ENCODE measurements around the gene COA8. TPM values are rescaled to one million over a fixed set of nuclear protein-coding genes. Genes with fewer than 3 reads are reported as not detected.

The COA8 gene
- total RNA-seq, 4 donors from 2014 or later = 26.8 to 46.1 (median 37.6) TPM

- H3K9me3 ChIP-seq = no peaks in the 10 kb centered on the region
- WGBS = 48% methylated on average over 14 of the region's 23 CpGs
- TF ChIP-seq CTCF (IDR thresholded peaks at IDR 0.05) (peak; percentile 14 to 20 (median 18)), POLR2AphosphoS5 (IDR thresholded peaks at IDR 0.05) (peak; percentile 76 to 84), EP300 (IDR thresholded peaks at IDR 0.05) (no peak)
- intact Hi-C loops (cut with DNase I) = no loop called here
- peak overlapping the region; percentile 43 to 50 (median 47) for H3K4me3 ChIP-seq
- no peaks in the 10 kb centered on the region for H3K27me3 ChIP-seq
- peaks cover 0 to 59% (median 27%) of the 10 kb centered on the region in 4 donors for H3K36me3 ChIP-seq
- no peak for DNase-seq (ENCODE audit: extremely low spot score)
- H3K4me1 ChIP-seq = peaks cover 33 to 98% (median 94%) of the 10 kb centered on the region in 4 donors
- H3K27ac ChIP-seq (replicated peaks in 1 of 4) = peak overlapping the region; percentile 93 to 97 (median 94)
These were observed 29.4 kb upstream of the COA8 start for GRCh38 chr14:103533137-103533998.

GRCh38 chr14:103533999-103534575 lies 28.7 kb upstream of the COA8 start:
- no peaks in the 10 kb centered on the region for H3K27me3 ChIP-seq
- intact Hi-C loops (cut with DNase I) = no loop called here
- TF ChIP-seq POLR2AphosphoS5 (IDR thresholded peaks at IDR 0.05) (no peak), CTCF (IDR thresholded peaks at IDR 0.05) (peak in 1 of 3 experiments; percentile 0)
- H3K36me3 ChIP-seq = peaks cover 0 to 59% (median 27%) of the 10 kb centered on the region in 4 donors
- no peaks in the 10 kb centered on the region for H3K9me3 ChIP-seq
- peak overlapping the region; percentile 93 to 97 (median 94) for H3K27ac ChIP-seq (replicated peaks in 1 of 4)
- WGBS = 100% methylated on average over 3 of the region's 25 CpGs
- peak overlapping the region; percentile 43 to 50 (median 47) for H3K4me3 ChIP-seq
- no peak for DNase-seq (ENCODE audit: extremely low spot score)
- H3K4me1 ChIP-seq = peaks cover 36 to 100% (median 97%) of the 10 kb centered on the region in 4 donors

GRCh38 chr14:103534576-103535061 lies 28.1 kb upstream of the COA8 start:
- Histone ChIP-seq H3K27me3 (no peaks in the 10 kb centered on the region), H3K4me3 (peak overlapping the region in 2 of 4 donors; percentile 46 to 50), H3K9me3 (no peaks in the 10 kb centered on the region), H3K36me3 (peaks cover 0 to 59% (median 27%) of the 10 kb centered on the region in 4 donors), H3K27ac (replicated peaks in 1 of 4) (peak overlapping the region; percentile 93 to 97 (median 94)), H3K4me1 (peaks cover 40 to 100% (median 99%) of the 10 kb centered on the region in 4 donors)
- DNase-seq (ENCODE audit: extremely low spot score) = no peak
- intact Hi-C loops (cut with DNase I) = no loop called here
- 82% methylated on average over 12 of the region's 22 CpGs for WGBS
- TF ChIP-seq POLR2A (IDR thresholded peaks at IDR 0.05; ENCODE audit: low read depth) (no peak), CTCF (IDR thresholded peaks at IDR 0.05) (no peak), POLR2AphosphoS5 (IDR thresholded peaks at IDR 0.05) (peak in 1 of 2 donors; percentile 53), EP300 (IDR thresholded peaks at IDR 0.05) (no peak)

GRCh38 chr14:103535081-103535890 lies 27.5 kb upstream of the COA8 start:
- Histone ChIP-seq H3K4me1 (peaks cover 37 to 100% (median 99%) of the 10 kb centered on the region in 4 donors), H3K36me3 (peaks cover 0 to 57% (median 27%) of the 10 kb centered on the region in 4 donors), H3K27ac (replicated peaks in 1 of 4) (peak overlapping the region; percentile 93 to 97 (median 94)), H3K4me3 (peak overlapping the region in 3 of 4 donors; percentile 9 to 46 (median 19)), H3K9me3 (no peaks in the 10 kb centered on the region), H3K27me3 (no peaks in the 10 kb centered on the region)
- intact Hi-C loops (cut with DNase I) = no loop called here
- DNase-seq (ENCODE audit: extremely low spot score) = no peak
- WGBS = 53% methylated on average over 3 of the region's 21 CpGs
- TF ChIP-seq POLR2AphosphoS5 (IDR thresholded peaks at IDR 0.05) = peak; percentile 52 to 67
- no peak for TF ChIP-seq EP300 (IDR thresholded peaks at IDR 0.05)
